ENCODE results near the gene MRTO4.

DNA sequence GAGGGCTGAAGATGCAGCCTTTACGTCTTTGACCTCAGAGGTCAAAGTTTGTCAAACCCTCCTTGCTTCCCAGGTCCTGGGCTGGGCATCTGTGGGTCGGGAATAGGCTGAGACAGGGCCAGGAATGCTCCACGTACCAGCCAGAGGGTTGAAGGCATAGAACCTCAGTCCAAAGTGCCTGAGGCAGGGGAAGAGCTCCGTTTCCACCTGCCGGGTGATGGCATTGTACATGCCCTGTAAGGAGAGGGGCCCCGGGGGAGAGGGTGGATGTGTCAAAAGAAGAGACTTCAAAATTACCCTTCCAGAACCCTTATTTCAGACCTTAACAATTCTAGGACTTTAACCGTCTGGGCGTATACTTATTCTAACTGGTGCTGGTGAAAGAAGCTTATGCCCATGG lies 33.3 kb downstream of the MRTO4 start:
- TF ChIP-seq, protein P1, sequence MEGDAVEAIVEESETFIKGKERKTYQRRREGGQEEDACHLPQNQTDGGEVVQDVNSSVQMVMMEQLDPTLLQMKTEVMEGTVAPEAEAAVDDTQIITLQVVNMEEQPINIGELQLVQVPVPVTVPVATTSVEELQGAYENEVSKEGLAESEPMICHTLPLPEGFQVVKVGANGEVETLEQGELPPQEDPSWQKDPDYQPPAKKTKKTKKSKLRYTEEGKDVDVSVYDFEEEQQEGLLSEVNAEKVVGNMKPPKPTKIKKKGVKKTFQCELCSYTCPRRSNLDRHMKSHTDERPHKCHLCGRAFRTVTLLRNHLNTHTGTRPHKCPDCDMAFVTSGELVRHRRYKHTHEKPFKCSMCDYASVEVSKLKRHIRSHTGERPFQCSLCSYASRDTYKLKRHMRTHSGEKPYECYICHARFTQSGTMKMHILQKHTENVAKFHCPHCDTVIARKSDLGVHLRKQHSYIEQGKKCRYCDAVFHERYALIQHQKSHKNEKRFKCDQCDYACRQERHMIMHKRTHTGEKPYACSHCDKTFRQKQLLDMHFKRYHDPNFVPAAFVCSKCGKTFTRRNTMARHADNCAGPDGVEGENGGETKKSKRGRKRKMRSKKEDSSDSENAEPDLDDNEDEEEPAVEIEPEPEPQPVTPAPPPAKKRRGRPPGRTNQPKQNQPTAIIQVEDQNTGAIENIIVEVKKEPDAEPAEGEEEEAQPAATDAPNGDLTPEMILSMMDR (conservative IDR thresholded peaks at IDR 0.05; ENCODE audit: low read depth, low read length), result no peak
- TF ChIP-seq EZH2phosphoT487 (IDR thresholded peaks at IDR 0.05; ENCODE audit: borderline replicate concordance, low read length), result no peak

Data from PC-3 (cell line).